H9 (cell line): ENCODE results near the gene PLEKHA5. TPM values are rescaled to one million over a fixed set of nuclear protein-coding genes. Genes with fewer than 3 reads are reported as not detected.

Experiments
- DNase-seq: peaks from one replicate; pipeline ENCODE4 v3.0.0-alpha.2; 2017
- H2AFZ ChIP-seq: one replicate; pipeline ENCODE4 v1.6.1; 2013; ENCODE audit warnings: mild to moderate bottlenecking, low read length, control low read depth, moderate library complexity
- H2AK5ac ChIP-seq: 2 replicates; pipeline ENCODE4 v1.6.1; 2013; ENCODE audit warnings: low read length, control low read depth, mixed read lengths; ENCODE audit not compliant: insufficient read length
- H2BK120ac ChIP-seq: one replicate; pipeline ENCODE4 v1.6.1; 2013; ENCODE audit warnings: low read depth, mild to moderate bottlenecking, low read length, control low read depth, inconsistent platforms; ENCODE audit not compliant: poor library complexity, severe bottlenecking
- H2BK12ac ChIP-seq: 2 replicates; pipeline ENCODE4 v1.6.1; 2013; ENCODE audit warnings: low read length, control low read depth, mixed read lengths, low read depth; ENCODE audit not compliant: insufficient read length
- H2BK15ac ChIP-seq: 2 replicates; pipeline ENCODE4 v1.6.1; 2013; ENCODE audit warnings: low read depth, low read length, control low read depth
- H2BK20ac ChIP-seq: one replicate; pipeline ENCODE4 v1.6.1; 2013; ENCODE audit warnings: low read depth, mild to moderate bottlenecking, low read length, control low read depth, inconsistent platforms; ENCODE audit not compliant: poor library complexity, severe bottlenecking
- H2BK5ac ChIP-seq: 2 replicates; pipeline ENCODE4 v1.6.1; 2013; ENCODE audit warnings: low read length, control low read depth, mixed read lengths; ENCODE audit not compliant: insufficient read length
- H3K14ac ChIP-seq: 2 replicates; pipeline ENCODE4 v1.6.1; 2013; ENCODE audit warnings: low read length, control low read depth; ENCODE audit not compliant: insufficient read depth
- H3K18ac ChIP-seq: 2 replicates; pipeline ENCODE4 v1.6.1; 2013; ENCODE audit warnings: low read depth, mild to moderate bottlenecking, mixed read lengths, low read length, control low read depth; ENCODE audit not compliant: insufficient read length
- H3K23ac ChIP-seq: 2 replicates; pipeline ENCODE4 v1.6.1; 2013; ENCODE audit warnings: low read length, control low read depth, mixed read lengths, low read depth; ENCODE audit not compliant: insufficient read length
- H3K23me2 ChIP-seq: 2 replicates; pipeline ENCODE4 v1.6.1; 2013; ENCODE audit warnings: low read depth, mild to moderate bottlenecking, mixed read lengths, low read length, control low read depth; ENCODE audit not compliant: insufficient read length, poor library complexity, severe bottlenecking
- H3K27ac ChIP-seq: 2 replicates; pipeline ENCODE4 v1.5.1; 2013; ENCODE audit warnings: low read length, control low read depth, mixed read lengths, low read depth; ENCODE audit not compliant: insufficient read length
- H3K27me3 ChIP-seq: 2 replicates; pipeline ENCODE4 v1.6.1; 2013; ENCODE audit warnings: low read length, control low read depth, inconsistent platforms; ENCODE audit not compliant: insufficient read depth
- H3K4ac ChIP-seq: 2 replicates; pipeline ENCODE4 v1.6.1; 2013; ENCODE audit warnings: low read depth, mild to moderate bottlenecking, control low read depth, inconsistent platforms, low read length, moderate library complexity
- H3K4me1 ChIP-seq: 2 replicates; pipeline ENCODE4 v1.6.1; 2013; ENCODE audit warnings: low read length, control low read depth, inconsistent platforms; ENCODE audit not compliant: insufficient read depth
- H3K4me2 ChIP-seq: 2 replicates; pipeline ENCODE4 v1.6.1; 2013; ENCODE audit warnings: low read length, control low read depth, mixed read lengths; ENCODE audit not compliant: insufficient read length, insufficient read depth
- H3K56ac ChIP-seq: 2 replicates; pipeline ENCODE4 v1.6.1; 2013; ENCODE audit warnings: low read depth, mild to moderate bottlenecking, mixed read lengths, low read length, control low read depth; ENCODE audit not compliant: insufficient read length
- H3K79me1 ChIP-seq: 2 replicates; pipeline ENCODE4 v1.6.1; 2013; ENCODE audit warnings: low read depth, mild to moderate bottlenecking, moderate library complexity, low read length, control low read depth, inconsistent platforms; ENCODE audit not compliant: insufficient read depth, poor library complexity, severe bottlenecking
- H3K79me2 ChIP-seq: 2 replicates; pipeline ENCODE4 v1.6.1; 2013; ENCODE audit warnings: low read length, control low read depth, inconsistent platforms; ENCODE audit not compliant: insufficient read depth
- H3K9ac ChIP-seq: 2 replicates; pipeline ENCODE4 v1.6.1; 2013; ENCODE audit warnings: low read length, control low read depth, mixed read lengths; ENCODE audit not compliant: insufficient read length; ENCODE audit errors: extremely low read depth
- H3K9me3 ChIP-seq: one replicate; pipeline ENCODE4 v1.6.1; 2013; ENCODE audit warnings: low read depth, low read length, inconsistent platforms; ENCODE audit not compliant: control insufficient read depth
- H3T11ph ChIP-seq: one replicate; pipeline ENCODE4 v1.6.1; 2013; ENCODE audit warnings: mild to moderate bottlenecking, low read length, control low read depth, inconsistent platforms
- H4K20me1 ChIP-seq: one replicate; pipeline ENCODE4 v1.6.1; 2013; ENCODE audit not compliant: control insufficient read depth, insufficient read length, insufficient read depth
- H4K5ac ChIP-seq: 2 replicates; pipeline ENCODE4 v1.6.1; 2013; ENCODE audit warnings: low read depth, mild to moderate bottlenecking, mixed read lengths, low read length, control low read depth; ENCODE audit not compliant: insufficient read length
- H4K8ac ChIP-seq: replicated peaks from 2 replicates; pipeline ENCODE4 v1.6.1; 2013; ENCODE audit warnings: low read length, control low read depth, mixed read lengths, low read depth; ENCODE audit not compliant: insufficient read length
- H4K91ac ChIP-seq: 2 replicates; pipeline ENCODE4 v1.6.1; 2013; ENCODE audit warnings: low read depth, mild to moderate bottlenecking, moderate library complexity, mixed read lengths, low read length, control low read depth; ENCODE audit not compliant: insufficient read length
- H3K27ac Mint-ChIP-seq, 3 experiments: 2 replicates in 2 of 3; 3 replicates in 1 of 3; pipeline ENCODE4 v1.8.0; 2020 to 2021; ENCODE audit warnings: mixed read lengths in 3 of 3, mild to moderate bottlenecking in 1 of 3, moderate library complexity in 1 of 3
- H3K27me3 Mint-ChIP-seq: 2 replicates; pipeline ENCODE4 v1.8.0; 2021; ENCODE audit warnings: low read depth, mild to moderate bottlenecking, moderate library complexity, mixed read lengths
- H3K36me3 Mint-ChIP-seq, 3 experiments: 2 replicates in 2 of 3; 3 replicates in 1 of 3; pipeline ENCODE4 v1.8.0; 2020 to 2021; ENCODE audit warnings: low read depth in 3 of 3, mixed read lengths in 3 of 3; ENCODE audit not compliant: insufficient read depth in 1 of 3
- H3K4me1 Mint-ChIP-seq, 2 experiments: 2 replicates each; pipeline ENCODE4 v1.8.0; 2020; ENCODE audit warnings: mixed read lengths in 2 of 2
- H3K4me3 Mint-ChIP-seq, 2 experiments: 2 replicates in 1 of 2; 3 replicates in 1 of 2; pipeline ENCODE4 v1.8.0; 2020 to 2021; ENCODE audit warnings: mild to moderate bottlenecking in 2 of 2, mixed read lengths in 2 of 2, moderate library complexity in 1 of 2
- H3K9me3 Mint-ChIP-seq, 2 experiments: 2 replicates in 1 of 2; 3 replicates in 1 of 2; pipeline ENCODE4 v1.8.0; 2020; ENCODE audit warnings: mild to moderate bottlenecking in 2 of 2, mixed read lengths in 2 of 2, moderate library complexity in 1 of 2
- CTCF ChIP-seq: fragments of 200-600 bp; sonication (generic); conservative IDR thresholded peaks from 3 replicates; pipeline ENCODE4 v1.8.0; 2021; ENCODE audit warnings: antibody characterized with exemption, mild to moderate bottlenecking
- WGBS: extraction: QIAGEN DNeasy Blood & Tissue Kit; methylation state at CpG from one replicate; pipeline ENCODE4 v1.1.7; 2013; ENCODE audit warnings: missing lambda C conversion rate, low lambda C conversion rate, mixed read lengths; ENCODE audit not compliant: insufficient read length; ENCODE audit errors: extremely low coverage; 5-methylcytosine and 5-hydroxymethylcytosine counted together
- total RNA-seq: library from RNA; stranded (reverse); gene quantifications from 2 replicates; pipeline ENCODE4 v1.2.1, GENCODE V29; 2021

Gene PLEKHA5
- total RNA-seq, 1 experiment from 2014 or later = 86.7 TPM

GRCh38 chr12:19165451-19165850 lies 35.9 kb downstream of the PLEKHA5 start:
- H4K5ac ChIP-seq = no peak overlapping the region
- H3K18ac ChIP-seq = no peak overlapping the region
- peaks cover 12% of the 10 kb centered on the region; the same call in 1 of the 2 replicates for H3K79me2 ChIP-seq
- no peak overlapping the region for H2BK12ac ChIP-seq
- no peak overlapping the region for H2BK120ac ChIP-seq
- no peak overlapping the region for H2BK5ac ChIP-seq
- no peak overlapping the region for H4K8ac ChIP-seq
- H3K4me1 ChIP-seq = peaks cover 3% of the 10 kb centered on the region; the same call in 1 of the 2 replicates
- no peak overlapping the region for H3K4me2 ChIP-seq
- Mint-ChIP-seq H3K4me1 (peaks cover 49 to 58% of the 10 kb centered on the region in 2 experiments), H3K9me3 (no peaks in the 10 kb centered on the region), H3K27ac (peak overlapping the region in 1 of 3 experiments; percentile 40; a peak in 2 of 7 replicates), H3K36me3 (peaks cover 2 to 13% (median 8%) of the 10 kb centered on the region in 3 experiments; a peak in 5 of 7 replicates), H3K4me3 (no peak overlapping the region), H3K27me3 (no peaks in the 10 kb centered on the region)
- no peak overlapping the region for H2BK20ac ChIP-seq
- no peak overlapping the region for H4K91ac ChIP-seq
- no peak overlapping the region for H2BK15ac ChIP-seq
- no peak overlapping the region for H3K9ac ChIP-seq
- no peak for TF ChIP-seq CTCF
- H3K4ac ChIP-seq = no peak overlapping the region
- no peak overlapping the region for H3T11ph ChIP-seq
- DNase-seq = no peak
- no CpG with 5 or more reads among the region's 2 CpGs for WGBS
- H3K14ac ChIP-seq = no peak overlapping the region
- H3K9me3 ChIP-seq = no peaks in the 10 kb centered on the region
- H4K20me1 ChIP-seq = no peaks in the 10 kb centered on the region
- no peak overlapping the region for H2AFZ ChIP-seq
- H2AK5ac ChIP-seq = no peak overlapping the region
- H3K56ac ChIP-seq = no peak overlapping the region
- no peak overlapping the region for H3K27ac ChIP-seq
- H3K23me2 ChIP-seq = no peaks in the 10 kb centered on the region
- H3K27me3 ChIP-seq = no peaks in the 10 kb centered on the region
- no peaks in the 10 kb centered on the region for H3K79me1 ChIP-seq
- H3K23ac ChIP-seq = no peak overlapping the region
